ENCODE measurements around the gene BCL7B.

- TF ChIP-seq CTCF (IDR thresholded peaks at IDR 0.05; ENCODE audit: low read depth, low read length) (no peak), EZH2phosphoT487 (IDR thresholded peaks at IDR 0.05; ENCODE audit: low read depth) (no peak)
Measured at GRCh38 chr7:73489976-73490375, 67.5 kb downstream of the BCL7B start.

Data from OCI-LY3 (cell line).